Measurements from ENCODE around the gene NUP210. TPM values are rescaled to one million over a fixed set of nuclear protein-coding genes. Genes with fewer than 3 reads are reported as not detected.

The NUP210 gene
- total RNA-seq, 1 donor = under 0.01 TPM

- no peak for TF ChIP-seq CTCF (IDR thresholded peaks at IDR 0.05; ENCODE audit: extremely low read depth, low read depth, low read length)
- Histone ChIP-seq H3K9me3 (ENCODE audit: low read depth, low read length) (no peaks in the 10 kb centered on the region), H3K4me2 (ENCODE audit: insufficient read depth, low read length) (no peak overlapping the region), H3K4me1 (ENCODE audit: insufficient read depth, low read length) (no peaks in the 10 kb centered on the region), H3K27me3 (ENCODE audit: insufficient read depth, low read length) (no peaks in the 10 kb centered on the region), H3K79me2 (ENCODE audit: insufficient read depth, low read length) (no peaks in the 10 kb centered on the region), H3K4me3 (ENCODE audit: insufficient read depth, low read length) (no peak overlapping the region), H3K36me3 (ENCODE audit: insufficient read depth, low read length) (no peaks in the 10 kb centered on the region), H4K20me1 (ENCODE audit: insufficient read depth, low read length) (no peaks in the 10 kb centered on the region), H3K27ac (ENCODE audit: low read depth, low read length) (no peak overlapping the region), H2AFZ (ENCODE audit: low read length) (no peak overlapping the region)
- peak; percentile 47 for DNase-seq (ENCODE audit: insufficient read length, low spot score, missing footprints)
Measured at GRCh38 chr3:13268120-13268519, 152.0 kb downstream of the NUP210 start.

GRCh38 chr3:13266651-13267362 lies 153.3 kb downstream of the NUP210 start:
- no peak for DNase-seq (ENCODE audit: insufficient read length, low spot score, missing footprints)
- no peaks in the 10 kb centered on the region for H3K4me1 ChIP-seq (ENCODE audit: insufficient read depth, low read length)
- no peak overlapping the region for H3K27ac ChIP-seq (ENCODE audit: low read depth, low read length)
- no peak overlapping the region for H3K4me2 ChIP-seq (ENCODE audit: insufficient read depth, low read length)
- H3K79me2 ChIP-seq (ENCODE audit: insufficient read depth, low read length) = no peaks in the 10 kb centered on the region
- no peaks in the 10 kb centered on the region for H3K9me3 ChIP-seq (ENCODE audit: low read depth, low read length)
- no peak overlapping the region for H3K4me3 ChIP-seq (ENCODE audit: insufficient read depth, low read length)
- no peaks in the 10 kb centered on the region for H3K36me3 ChIP-seq (ENCODE audit: insufficient read depth, low read length)
- no peak for TF ChIP-seq CTCF (IDR thresholded peaks at IDR 0.05; ENCODE audit: extremely low read depth, low read depth, low read length)
- H3K27me3 ChIP-seq (ENCODE audit: insufficient read depth, low read length) = no peaks in the 10 kb centered on the region
- no peak overlapping the region for H2AFZ ChIP-seq (ENCODE audit: low read length)
- H4K20me1 ChIP-seq (ENCODE audit: insufficient read depth, low read length) = no peaks in the 10 kb centered on the region

Small RNAs within 50 kb of the gene (small RNA-seq; reads per million reads assigned to genes)
- gene AC027124.2 = not detected

Other genes starting within 250 kb of the NUP210 start
- gene HDAC11, start 60.0 kb upstream of the NUP210 start, total RNA-seq = 10.9 and 11.2 TPM in 2 replicates
- 46.0 and 54.6 TPM in 2 replicates for gene FBLN2, start 128.8 kb upstream of the NUP210 start, total RNA-seq